Measurements from ENCODE around the gene LCT.

GRCh38 chr2:135863233-135863632, 26.2 kb upstream of the LCT start:
- TF ChIP-seq CTCF (IDR thresholded peaks at IDR 0.05) (no peak), POLR2A (IDR thresholded peaks at IDR 0.05) (no peak)
